Measurements from ENCODE around the gene RAP1GAP2.

DNA sequence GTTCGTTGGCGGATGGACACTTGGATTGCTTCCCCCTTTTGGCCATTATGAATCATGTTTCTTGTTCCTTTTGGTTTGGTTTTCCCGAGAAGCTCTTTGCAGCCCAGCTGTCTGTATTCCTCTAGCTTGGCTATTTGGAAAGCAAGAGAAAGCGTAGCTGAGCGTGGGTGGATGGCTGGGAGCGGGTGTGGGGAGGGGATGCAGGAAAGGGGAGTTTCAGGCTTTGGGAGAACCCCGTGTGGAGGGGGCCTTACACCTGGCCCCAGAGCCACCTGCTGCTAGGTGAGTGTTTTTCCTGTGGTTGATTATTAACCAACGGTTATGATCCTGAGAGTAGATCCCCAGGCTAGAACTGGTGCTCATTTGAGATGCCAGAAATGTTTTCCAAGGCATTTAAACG is 103.7 kb downstream of the RAP1GAP2 start:
- TF ChIP-seq CTCF (IDR thresholded peaks at IDR 0.05; ENCODE audit: low read length) (no peak), EZH2 (optimal IDR thresholded peaks at IDR 0.05; ENCODE audit: low read depth, low read length) (no peak)

Measured in MM.1S (cell line).